NCI-H1417 treated with DMSO at 0.1 percent for 48 hours (cell line): ENCODE measurements around the gene CLEC16A.

Source experiments
- DNase-seq: peaks from one replicate; lab custom pipeline; 2025; lab: John Stamatoyannopoulos, UW

Gene CLEC16A

DNA sequence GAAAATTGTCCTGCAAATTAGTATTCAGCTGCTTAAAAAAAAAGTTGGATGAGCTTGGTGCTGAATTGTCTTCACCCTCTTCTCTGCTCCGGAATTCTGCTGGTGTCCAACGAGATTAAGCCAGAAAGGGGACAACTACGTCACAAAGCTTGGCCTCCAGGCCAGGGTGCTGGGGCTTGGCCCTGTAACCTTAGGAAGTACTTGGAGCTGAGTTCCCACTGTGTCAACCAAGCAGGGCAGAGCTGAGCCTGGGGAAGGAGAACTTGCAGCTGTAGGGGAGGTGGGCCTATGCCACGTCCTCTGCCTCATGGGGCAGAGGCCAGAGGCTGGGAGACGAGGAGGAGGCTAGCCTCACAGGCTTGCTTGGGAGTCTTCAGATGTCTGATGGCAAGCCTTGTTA, 71.2 kb downstream of the CLEC16A start:
- DNase-seq, result no peak

GRCh38 chr16:11016524-11016988, 72.2 kb downstream of the CLEC16A start:
- DNase-seq, result no peak

- no peak for DNase-seq
These were observed 72.6 kb downstream of the CLEC16A start for GRCh38 chr16:11016993-11017392.

GRCh38 chr16:11017499-11017898, 73.1 kb downstream of the CLEC16A start:
- no peak for DNase-seq

DNA sequence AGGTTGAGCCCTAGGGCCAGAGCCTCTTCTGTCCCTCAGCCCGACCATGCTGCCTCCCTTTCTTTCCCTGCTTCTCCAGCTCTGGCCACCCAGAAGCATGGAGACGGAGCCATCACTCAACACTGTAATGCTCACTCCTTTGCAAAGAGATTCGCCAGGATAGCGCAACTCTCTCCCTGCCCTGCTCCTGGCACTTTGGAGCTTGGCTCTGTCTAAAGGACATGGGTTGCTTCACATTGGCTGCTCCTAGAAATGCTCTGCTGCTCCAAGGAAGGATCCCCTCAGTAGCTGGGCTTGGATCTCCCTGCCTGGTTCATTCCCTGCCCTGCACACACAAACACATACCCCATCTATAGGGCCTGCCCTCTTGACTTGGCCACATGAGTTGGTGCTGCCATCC, 76.0 kb downstream of the CLEC16A start:
- DNase-seq, result no peak

GRCh38 chr16:11020792-11021551, 76.6 kb downstream of the CLEC16A start:
- no peak for DNase-seq

DNA sequence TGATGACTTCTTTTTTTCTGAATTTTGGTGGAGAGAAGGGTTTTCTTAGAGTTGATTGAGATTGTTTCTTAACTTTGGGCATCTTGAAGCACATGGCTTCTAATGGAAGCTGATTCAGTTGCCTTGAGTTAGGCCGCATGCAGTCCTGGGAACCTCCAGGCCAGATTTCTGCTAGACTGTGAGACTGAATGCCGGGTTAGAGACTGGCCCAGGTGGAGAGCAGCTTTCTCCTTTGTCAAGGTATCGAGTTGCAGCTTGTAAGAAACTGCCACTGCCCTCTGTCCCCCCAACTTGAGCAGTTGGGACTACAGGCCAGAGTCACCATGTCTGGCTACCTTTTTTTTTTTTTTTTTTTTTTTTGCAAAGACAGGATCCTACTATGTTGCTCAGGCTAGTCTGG, 77.6 kb downstream of the CLEC16A start:
- DNase-seq, result no peak

- DNase-seq, result no peak
These were observed 79.1 kb downstream of the CLEC16A start for GRCh38 chr16:11023262-11024039.

- DNase-seq, result no peak
These were observed 80.1 kb downstream of the CLEC16A start for GRCh38 chr16:11024333-11025053.

- DNase-seq, result no peak
These were observed 80.8 kb downstream of the CLEC16A start for GRCh38 chr16:11025120-11025531.

DNA sequence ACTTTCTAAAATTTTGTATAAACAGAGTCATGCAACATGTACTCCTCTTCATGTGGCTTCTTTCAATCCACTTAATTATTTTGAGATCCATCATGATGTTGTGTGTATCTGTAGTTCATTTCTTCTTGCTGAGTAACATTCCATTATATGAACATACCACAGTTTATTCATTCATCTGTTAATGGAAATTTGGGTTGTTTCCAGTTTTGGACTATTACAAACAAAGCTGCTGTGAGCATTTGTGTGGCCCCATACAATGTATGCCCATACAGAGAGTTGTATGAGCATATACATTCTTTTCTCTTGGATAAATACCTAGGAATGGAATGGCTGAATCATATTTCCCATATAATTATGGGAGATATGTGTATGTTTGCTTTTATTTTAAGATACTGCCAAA, 85.6 kb downstream of the CLEC16A start:
- DNase-seq, result no peak

DNA sequence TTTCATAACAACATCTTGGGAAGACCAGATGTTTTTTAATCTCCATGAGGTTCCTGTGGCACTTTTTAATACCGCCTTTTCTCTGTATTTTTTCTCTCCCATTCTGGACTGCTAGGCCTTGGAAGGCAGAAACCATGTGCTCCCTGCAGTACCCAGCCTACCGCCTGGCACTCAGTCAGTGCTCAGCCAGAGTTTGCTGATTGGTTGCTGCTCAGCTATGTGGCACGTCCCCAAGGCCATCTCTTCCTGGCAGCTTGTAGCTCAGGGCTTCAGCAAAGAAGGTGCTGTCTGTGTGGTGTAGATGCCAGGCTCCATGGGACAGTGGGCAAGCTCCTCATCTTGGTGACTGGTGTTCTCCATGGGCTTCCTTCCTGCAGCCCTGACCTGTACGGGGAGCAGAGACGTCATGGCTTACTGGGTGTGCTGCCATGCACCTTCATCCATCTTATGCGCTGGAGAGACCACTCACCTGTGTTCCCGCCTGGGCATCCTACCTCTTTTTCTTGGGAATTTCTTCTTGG, 86.7 kb downstream of the CLEC16A start:
- no peak for DNase-seq

DNA sequence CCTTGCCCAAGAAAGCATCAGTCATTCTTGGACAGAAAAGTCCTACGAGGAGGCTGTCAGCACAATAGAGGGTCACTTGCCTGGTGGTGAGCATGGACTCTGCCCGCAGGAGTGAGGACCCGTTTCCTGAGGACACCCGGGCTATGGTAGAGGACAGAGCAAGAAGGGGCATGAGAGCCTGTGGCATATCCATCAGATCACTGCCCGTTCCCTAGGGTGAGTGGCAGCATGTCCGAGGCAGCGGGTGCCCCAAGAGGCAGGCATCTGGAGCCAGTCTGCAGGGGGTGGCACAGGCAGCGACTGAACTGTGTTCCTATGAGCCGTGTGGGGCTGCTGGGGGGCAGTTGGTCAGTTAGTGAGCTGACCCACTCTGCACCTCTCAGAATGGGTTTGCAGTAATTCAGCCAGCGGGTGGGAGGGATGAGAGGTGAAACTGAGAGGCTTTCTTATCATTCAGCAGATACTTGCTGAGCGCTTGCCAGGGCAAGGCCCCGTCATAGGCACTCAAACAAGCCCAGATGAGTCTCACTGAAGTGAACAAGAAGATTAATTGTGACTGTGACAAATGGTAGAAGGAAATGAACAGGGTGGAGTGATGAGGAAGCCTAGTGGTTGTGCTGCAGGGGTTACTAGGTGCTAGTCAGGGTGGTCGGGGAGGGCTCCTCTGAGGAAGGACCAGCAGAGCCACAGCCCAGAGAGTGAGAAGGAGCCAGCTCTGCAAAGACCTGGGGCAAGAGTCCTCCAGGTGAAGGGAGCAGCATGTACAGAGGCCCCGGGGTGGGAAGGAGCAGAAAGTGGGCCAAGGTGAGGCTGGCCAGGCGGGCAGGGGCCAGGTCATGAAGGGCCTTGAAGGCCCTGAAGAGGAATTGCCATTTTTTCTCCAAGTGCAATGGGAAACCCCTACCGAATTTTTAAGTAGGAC, 87.9 kb downstream of the CLEC16A start:
- no peak for DNase-seq

DNA sequence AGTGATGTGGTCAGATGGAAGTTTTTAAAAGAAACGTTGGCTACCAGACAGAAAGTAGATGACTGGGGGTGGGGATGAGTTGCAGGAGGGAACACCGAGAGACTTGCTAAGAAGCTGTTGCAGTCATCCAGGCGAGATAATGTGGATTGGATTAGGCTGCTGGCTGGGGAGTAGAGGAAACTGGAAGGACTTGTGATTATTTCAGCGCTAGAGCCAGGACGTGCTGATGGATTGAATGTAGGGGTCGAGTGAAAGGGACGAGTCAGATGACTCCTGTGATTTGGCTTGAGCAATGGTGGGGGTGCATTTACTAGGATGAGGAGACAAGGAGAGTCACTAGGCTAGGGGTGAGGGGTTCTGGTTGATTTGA, 88.5 kb downstream of the CLEC16A start:
- DNase-seq, result no peak

- DNase-seq, result no peak
These were observed 89.5 kb downstream of the CLEC16A start for GRCh38 chr16:11033629-11034420.

DNA sequence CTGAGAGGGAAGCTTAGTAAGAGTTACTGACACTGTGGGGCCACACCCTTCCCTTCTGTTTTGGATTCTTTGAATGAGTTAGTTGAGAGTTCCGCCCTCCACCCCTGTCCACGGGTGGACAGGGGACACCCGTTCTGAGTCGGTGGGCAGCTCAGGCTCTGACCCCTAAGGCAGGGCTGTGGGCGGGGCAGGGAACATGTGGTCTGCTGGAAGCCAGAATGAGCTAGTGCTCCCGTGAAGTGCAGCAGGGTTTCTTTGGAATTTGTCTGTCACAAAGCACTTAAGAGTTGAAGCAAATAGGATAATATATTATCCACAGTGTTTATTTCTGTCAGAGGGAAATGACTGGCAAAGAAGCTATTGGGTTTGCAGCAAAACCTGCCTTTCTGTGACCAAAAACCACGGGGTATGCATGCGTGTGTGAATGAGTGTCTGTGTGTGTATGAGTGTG, 90.1 kb downstream of the CLEC16A start:
- DNase-seq, result no peak

- no peak for DNase-seq
These were observed 90.7 kb downstream of the CLEC16A start for GRCh38 chr16:11035096-11035495.

- DNase-seq, result no peak
These were observed 91.7 kb downstream of the CLEC16A start for GRCh38 chr16:11036040-11036439.

DNA sequence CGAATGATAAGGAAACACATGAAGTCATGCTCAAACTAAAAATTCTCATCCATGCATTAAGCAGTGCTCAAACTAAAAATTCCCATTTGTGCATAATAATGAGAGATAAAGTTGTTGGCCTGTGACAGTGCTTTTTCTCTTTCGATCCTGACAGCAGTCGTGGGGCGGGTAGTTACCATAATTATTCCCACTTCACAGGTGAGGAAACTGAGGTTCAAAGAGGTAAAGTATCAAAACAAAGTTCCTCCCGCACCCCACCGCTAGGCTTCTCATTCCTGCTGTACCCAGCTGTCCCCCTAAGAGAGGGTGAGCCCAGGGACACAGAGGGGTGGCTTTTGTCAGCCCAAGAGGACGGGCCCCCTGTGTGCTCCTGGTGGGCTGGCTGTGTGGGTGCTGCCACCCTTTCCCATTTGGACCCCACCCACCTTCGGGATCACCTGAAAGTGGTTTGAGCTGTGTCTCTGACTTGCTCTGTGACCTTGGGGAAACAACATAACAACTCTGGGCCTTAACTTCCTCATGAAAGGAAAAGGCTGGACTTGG, 92.6 kb downstream of the CLEC16A start:
- DNase-seq, result no peak

GRCh38 chr16:11038305-11038704, 93.9 kb downstream of the CLEC16A start:
- DNase-seq, result no peak
